GM12891 (cell line): ENCODE results near the gene TPCN2.
A peak's percentile ranks its signal among the peaks of the same experiment; 100 is the strongest.

Experiments used
- DNase-seq: peaks from one replicate; pipeline ENCODE4 v3.0.0; 2011; ENCODE audit warnings: low spot score; ENCODE audit not compliant: insufficient read length
- FAIRE-seq: peaks from 2 replicates; lab custom pipeline; 2011; peaks lifted over from hg19 to GRCh38; lab: Jason Lieb, UNC
- PAX5 ChIP-seq: IDR thresholded peaks from 2 replicates; pipeline ENCODE4 v1.6.1; 2011; ENCODE audit warnings: low read length, moderate library complexity, mild to moderate bottlenecking; ENCODE audit not compliant: insufficient read depth, severe bottlenecking
- POLR2A ChIP-seq: IDR thresholded peaks from 2 replicates; pipeline ENCODE4 v1.6.1; 2011; ENCODE audit warnings: low read depth, low read length, control low read depth
- POLR2AphosphoS5 ChIP-seq: IDR thresholded peaks from 2 replicates; pipeline ENCODE4 v1.6.1; 2011; ENCODE audit warnings: low read depth, low read length, control low read depth
- POU2F2 ChIP-seq: IDR thresholded peaks from 2 replicates; pipeline ENCODE4 v1.6.1; 2011; ENCODE audit warnings: low read depth, mild to moderate bottlenecking, control low read depth, low read length, moderate library complexity
- SPI1 ChIP-seq: IDR thresholded peaks from 2 replicates; pipeline ENCODE4 v1.6.1; 2011; ENCODE audit warnings: low read depth, low read length, control low read depth
- TAF1 ChIP-seq: IDR thresholded peaks from 2 replicates; pipeline ENCODE4 v1.6.1; 2011; ENCODE audit warnings: low read depth, low read length, control low read depth

The TPCN2 gene

DNA sequence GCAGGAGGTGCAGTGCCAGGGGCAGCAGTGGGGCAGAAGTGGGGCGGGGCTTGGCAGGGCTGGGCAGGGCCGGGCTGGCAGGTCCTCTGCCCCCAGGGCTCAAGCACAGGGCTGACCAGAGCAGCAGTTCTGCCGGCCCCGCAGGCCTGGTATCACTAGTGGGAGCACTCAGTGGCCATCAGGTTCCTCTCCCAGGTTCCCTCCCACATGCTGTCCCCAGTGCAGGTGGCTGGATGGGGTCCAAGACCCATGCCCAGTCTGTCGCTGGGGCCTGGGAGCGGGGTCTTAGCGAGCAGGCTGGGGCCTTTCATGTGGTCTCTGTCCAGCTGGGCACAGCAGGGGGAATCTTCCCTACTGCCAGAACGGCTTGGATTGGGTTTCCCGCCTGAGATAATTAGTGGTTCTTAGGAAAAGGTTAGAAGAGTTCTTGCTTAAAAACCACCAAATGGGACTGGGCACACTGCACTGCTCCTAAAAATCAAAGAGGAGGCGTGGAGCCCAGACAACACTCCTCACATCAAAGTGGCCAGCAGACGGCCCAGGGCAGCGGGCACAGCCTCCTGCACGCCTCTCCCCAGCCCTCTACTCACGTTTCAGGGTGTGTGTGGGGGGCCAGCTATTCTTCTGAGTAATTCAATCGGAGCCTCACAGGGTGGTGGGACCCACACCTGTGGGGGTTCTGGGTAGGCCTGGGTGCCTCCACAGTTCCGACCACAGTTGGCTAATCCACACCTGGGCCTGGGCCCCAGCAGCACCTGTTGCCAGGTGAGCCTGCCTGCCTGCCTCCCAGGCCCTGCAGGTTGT is 45.6 kb downstream of the TPCN2 start:
- no peak for TF ChIP-seq PAX5
- no peak for DNase-seq
- FAIRE-seq = no peak

DNA sequence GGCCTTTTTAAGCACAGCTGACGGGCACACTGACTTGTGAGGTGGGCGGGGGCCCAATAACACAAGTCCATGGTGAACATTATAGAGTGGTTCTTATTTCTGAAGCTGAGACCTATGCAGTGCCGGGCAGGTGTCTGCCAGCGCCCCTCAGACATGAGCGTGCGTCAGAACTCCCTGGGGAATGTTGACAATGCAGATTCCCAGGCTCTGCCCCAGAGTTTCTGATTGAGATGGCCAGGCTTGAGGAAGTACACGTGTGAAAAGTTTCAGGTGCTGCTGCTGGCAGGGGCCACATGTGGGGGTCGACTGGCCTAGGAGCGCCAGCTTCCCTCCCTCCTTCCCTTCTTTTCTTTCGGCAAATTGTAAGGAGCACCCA is 46.2 kb downstream of the TPCN2 start:
- TF ChIP-seq SPI1 (no peak), TAF1 (no peak), POLR2AphosphoS5 (no peak), POLR2A (no peak), POU2F2 (no peak)
- FAIRE-seq = no peak
- DNase-seq = no peak

DNA sequence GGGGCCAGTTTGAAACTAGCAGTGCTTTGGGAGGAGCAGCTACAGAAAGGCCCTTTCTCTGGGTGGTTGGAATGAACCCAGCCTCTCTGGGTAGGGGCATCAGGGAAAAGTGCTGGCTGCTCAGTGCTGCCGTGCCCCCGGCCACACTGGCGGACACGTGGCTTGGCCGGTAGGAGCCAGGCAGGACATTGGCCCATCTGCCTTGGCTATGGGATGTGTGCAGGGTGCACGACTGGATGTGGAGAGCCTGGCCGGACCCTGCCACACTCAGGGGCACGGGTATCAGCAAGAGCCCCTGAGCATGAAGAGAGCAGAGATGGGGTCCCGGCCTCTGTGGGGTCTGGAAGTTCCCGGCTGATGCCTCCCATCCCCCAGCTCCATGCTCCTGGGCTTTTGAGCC is 46.6 kb downstream of the TPCN2 start:
- DNase-seq (no peak), FAIRE-seq (no peak)
- TF ChIP-seq POLR2AphosphoS5 (no peak), PAX5 (no peak), SPI1 (no peak), TAF1 (no peak), POLR2A (no peak), POU2F2 (no peak)

DNA sequence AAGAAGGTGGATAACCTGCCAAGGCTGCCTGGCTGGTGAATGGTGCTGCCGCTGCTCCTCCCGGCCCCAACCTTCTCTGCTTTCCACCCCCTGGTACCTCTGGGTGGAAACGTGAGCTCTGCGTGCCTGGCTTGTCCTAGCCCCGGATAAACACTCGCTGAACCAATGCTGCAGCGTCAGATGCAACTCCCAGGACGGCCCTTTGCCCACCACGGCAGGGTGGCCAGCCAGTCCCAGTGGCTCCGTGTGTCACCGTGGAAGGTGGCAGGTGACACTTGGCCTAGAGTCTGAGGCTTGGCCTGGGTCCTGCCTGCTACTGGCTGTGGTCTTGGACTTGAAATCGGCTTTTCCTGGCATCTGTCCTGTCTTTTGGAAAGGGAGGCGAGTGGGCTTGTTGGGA is 47.7 kb downstream of the TPCN2 start:
- FAIRE-seq = no peak
- no peak for DNase-seq

DNA sequence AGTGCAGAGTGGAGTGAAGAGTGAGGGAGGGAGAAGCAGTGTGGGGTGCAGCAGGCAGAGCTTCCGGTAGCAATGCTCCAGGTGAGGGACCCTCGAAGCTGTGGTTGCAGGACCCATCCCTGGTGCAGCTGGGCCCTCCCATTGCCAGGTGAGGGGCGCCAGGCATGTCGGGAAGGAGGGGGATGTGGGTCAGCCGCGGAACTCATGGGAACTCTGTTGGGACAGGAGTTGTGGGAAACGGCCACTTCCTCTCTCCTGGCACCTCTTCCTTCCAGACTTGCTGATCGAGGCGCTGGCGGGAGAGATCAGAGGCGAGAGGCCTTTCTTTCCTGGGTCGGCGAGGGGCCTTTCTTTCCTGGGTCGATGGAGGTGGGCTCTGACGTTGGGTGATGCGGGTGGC is 48.5 kb downstream of the TPCN2 start:
- DNase-seq = no peak

More for the DNA sequence above, 47.7 kb downstream of the TPCN2 start:
- TF ChIP-seq POLR2A (no peak), POLR2AphosphoS5 (no peak), PAX5 (no peak), SPI1 (no peak), POU2F2 (no peak), TAF1 (no peak)

DNA sequence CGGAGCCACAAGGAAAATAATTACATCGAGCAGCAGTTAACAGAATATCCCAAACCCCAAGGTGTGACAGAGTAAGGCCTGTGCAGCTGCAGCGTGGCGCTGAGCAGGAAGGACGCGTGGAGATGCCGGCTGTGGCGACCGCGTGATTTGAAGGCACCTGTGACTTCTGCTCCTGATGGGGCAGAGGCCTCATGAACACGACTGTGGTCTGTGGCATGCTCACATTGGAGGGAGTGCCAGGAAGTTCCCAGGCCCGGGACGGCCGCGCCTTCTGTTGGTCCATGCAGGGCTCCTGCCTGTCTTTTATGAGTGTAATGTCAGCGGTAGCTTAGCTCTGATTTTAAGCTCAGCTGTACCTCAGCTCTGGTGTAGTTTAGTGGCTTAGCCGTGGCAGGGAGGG is 50.4 kb downstream of the TPCN2 start:
- TF ChIP-seq POU2F2 (no peak), TAF1 (no peak), SPI1 (no peak), POLR2A (no peak), POLR2AphosphoS5 (no peak), PAX5 (no peak)
- DNase-seq (no peak), FAIRE-seq (no peak)

More for the DNA sequence above, 48.5 kb downstream of the TPCN2 start:
- TF ChIP-seq TAF1 = no peak
- no peak for TF ChIP-seq POU2F2
- TF ChIP-seq POLR2AphosphoS5 = no peak
- no peak for TF ChIP-seq POLR2A
- no peak for TF ChIP-seq SPI1
- TF ChIP-seq PAX5 = no peak
- no peak for FAIRE-seq

DNA sequence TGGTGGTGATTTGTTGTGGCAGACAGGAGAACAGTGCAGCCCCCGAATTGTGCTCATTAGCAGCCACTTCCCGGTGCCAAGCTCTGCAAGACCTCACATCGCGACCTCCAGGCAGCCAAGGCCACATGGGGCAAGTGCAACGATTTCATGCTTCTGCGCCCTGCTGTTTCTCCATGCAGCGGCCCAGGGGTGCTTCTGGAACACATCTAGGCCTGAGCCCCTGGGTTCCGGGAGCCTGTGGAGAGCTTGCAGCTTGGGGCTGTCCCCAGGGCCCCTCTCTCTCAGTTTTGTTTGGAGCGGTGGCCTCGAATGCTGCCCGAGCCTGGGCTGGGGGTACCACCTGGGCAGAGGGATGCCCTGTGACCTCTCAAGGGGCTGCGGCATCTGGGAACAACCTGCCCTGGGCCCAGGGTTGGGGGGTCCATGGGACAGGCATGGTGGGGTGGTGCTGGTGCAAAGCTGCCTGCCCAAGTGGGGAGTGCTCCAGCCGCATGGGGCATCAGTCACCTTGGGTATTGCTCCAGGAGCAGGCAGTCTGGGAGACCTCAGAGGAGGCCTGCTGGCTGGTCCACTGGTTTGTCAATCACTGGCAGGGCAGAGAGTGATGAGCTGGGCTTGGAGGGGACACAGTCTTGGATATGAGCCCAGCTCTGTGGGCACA is 51.9 kb downstream of the TPCN2 start:
- FAIRE-seq (no peak), DNase-seq (no peak)
- no peak for TF ChIP-seq POLR2AphosphoS5
- TF ChIP-seq PAX5 = no peak
- no peak for TF ChIP-seq SPI1

DNA sequence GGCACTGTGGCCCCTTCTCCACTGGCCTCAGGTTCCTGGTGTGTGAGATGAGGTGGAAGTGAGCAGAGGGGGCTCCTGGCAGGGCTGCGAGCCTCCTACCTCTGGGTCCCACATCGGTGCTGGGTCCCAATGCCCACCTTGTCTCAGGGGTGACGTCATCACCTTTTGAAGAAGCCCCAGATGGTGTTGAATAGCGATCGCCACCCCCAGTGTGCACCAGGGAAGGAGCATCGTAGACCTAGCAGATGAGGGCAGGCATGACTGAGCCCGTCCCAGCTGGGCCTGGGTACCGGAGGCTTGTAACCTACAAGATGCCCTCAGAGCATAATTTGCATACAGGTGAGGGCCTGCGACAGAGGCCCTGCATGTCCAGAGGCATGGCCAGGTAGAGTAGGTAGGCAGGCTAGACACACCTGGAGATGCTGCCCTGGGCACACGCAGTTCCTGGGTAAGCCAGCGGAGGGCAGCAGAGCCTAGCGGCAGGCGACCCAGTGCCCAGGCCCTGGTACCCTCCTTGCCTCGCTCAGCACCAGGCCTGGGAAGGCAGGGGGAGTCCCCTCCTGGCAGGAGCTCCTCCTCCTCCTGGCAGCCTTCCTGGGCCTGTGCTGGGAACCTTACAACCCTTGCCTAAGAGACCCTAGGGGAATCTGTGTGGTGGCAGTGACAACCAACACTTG is 52.5 kb downstream of the TPCN2 start:
- FAIRE-seq (peak; percentile 96), DNase-seq (peak; percentile 91)
- TF ChIP-seq PAX5 (no peak), POU2F2 (peak; percentile 41; the same call in 1 of the 2 replicates), TAF1 (no peak), SPI1 (no peak), POLR2A (no peak)

DNA sequence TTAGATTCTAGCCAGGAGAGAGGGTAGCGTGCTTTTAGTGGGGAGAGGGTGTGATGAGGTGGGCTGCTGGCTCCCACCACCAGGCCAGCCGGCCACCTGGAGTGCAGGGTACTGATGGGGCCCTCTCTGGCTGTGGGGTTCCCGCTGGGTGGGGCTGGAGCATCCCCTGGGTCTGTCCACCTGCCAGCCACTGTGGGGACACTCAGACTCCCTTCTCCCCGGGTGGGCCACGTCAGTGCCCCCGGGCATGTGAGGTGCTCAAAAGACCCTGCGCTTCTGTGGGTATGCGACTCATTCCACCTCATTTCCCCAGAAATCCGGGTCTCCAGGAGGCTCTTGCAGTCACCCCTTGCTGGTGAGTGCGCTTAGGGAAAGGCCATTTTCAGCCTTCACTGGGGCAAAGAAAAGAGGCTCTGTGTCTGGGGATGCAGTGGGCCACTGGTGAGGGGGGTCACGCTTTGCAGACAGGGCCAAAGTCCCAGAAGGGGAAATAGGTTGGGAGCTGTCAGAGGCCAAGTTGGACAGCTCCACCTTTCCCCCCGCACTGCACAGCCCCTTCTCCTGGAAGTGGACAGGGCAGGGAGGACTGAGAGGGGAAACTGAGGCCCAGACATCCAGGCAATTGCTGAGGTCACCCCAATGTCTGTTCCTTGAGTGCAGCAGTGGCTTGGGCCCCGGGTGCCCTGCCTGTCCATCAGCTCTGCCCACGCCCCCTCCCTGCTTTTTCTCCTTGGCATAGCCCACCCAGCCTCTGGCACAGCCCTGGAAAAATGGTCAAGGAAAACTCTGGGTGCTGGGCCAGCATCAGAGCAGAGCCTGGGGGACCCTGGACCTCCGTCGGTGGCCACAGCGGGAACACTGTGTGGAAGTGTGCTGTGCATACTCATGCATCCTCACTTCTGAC is 53.3 kb downstream of the TPCN2 start:
- DNase-seq (no peak), FAIRE-seq (no peak)
- TF ChIP-seq POLR2AphosphoS5 (no peak), POLR2A (no peak), PAX5 (no peak), TAF1 (no peak), SPI1 (no peak), POU2F2 (no peak)
